ENCODE measurements around the gene ARHGAP18.

Gene ARHGAP18

GRCh38 chr6:129605095-129605494 is 104.9 kb downstream of the ARHGAP18 start:
- Histone ChIP-seq H3K4me1 (ENCODE audit: insufficient read depth, low read length, poor library complexity, severe bottlenecking) (no peaks in the 10 kb centered on the region), H3K27me3 (ENCODE audit: insufficient read depth, low read length, poor library complexity, severe bottlenecking) (no peaks in the 10 kb centered on the region), H3F3A (ENCODE audit: low read depth) (no peaks in the 10 kb centered on the region), H3K9ac (ENCODE audit: low read depth, low read length, poor library complexity, severe bottlenecking) (no peak overlapping the region), H2AFZ (ENCODE audit: low read length) (no peak overlapping the region), H4K20me1 (ENCODE audit: insufficient read depth, low read length, poor library complexity, severe bottlenecking) (no peaks in the 10 kb centered on the region), H3K4me3 (ENCODE audit: low read length, poor library complexity, severe bottlenecking) (no peak overlapping the region), H3K4me2 (ENCODE audit: low read depth, low read length, poor library complexity, severe bottlenecking) (no peak overlapping the region), H3K36me3 (ENCODE audit: insufficient read depth, low read length) (peaks cover 11% of the 10 kb centered on the region; the same call in 1 of the 2 replicates), H3K9me2 (replicated peaks; ENCODE audit: low read depth, low read length) (no peaks in the 10 kb centered on the region), H3K79me2 (ENCODE audit: insufficient read depth, low read length) (no peaks in the 10 kb centered on the region), H3K9me3 (ENCODE audit: insufficient read depth, low read depth, low read length) (no peaks in the 10 kb centered on the region)
- no peak for TF ChIP-seq CTCF (conservative IDR thresholded peaks at IDR 0.05; ENCODE audit: low read length)

- TF ChIP-seq EZH2phosphoT487 (IDR thresholded peaks at IDR 0.05; ENCODE audit: borderline replicate concordance) = no peak
- no peak for TF ChIP-seq CTCF (conservative IDR thresholded peaks at IDR 0.05; ENCODE audit: low read length)
- Histone ChIP-seq H3K27me3 (ENCODE audit: insufficient read depth, low read length, poor library complexity, severe bottlenecking) (no peaks in the 10 kb centered on the region), H2AFZ (ENCODE audit: low read length) (no peak overlapping the region), H3K9ac (ENCODE audit: low read depth, low read length, poor library complexity, severe bottlenecking) (no peak overlapping the region), H4K20me1 (ENCODE audit: insufficient read depth, low read length, poor library complexity, severe bottlenecking) (no peaks in the 10 kb centered on the region), H3K4me2 (ENCODE audit: low read depth, low read length, poor library complexity, severe bottlenecking) (no peak overlapping the region), H3K79me2 (ENCODE audit: insufficient read depth, low read length) (no peaks in the 10 kb centered on the region), H3K9me2 (replicated peaks; ENCODE audit: low read depth, low read length) (no peaks in the 10 kb centered on the region), H3K4me1 (ENCODE audit: insufficient read depth, low read length, poor library complexity, severe bottlenecking) (no peaks in the 10 kb centered on the region), H3K36me3 (ENCODE audit: insufficient read depth, low read length) (peaks cover 11% of the 10 kb centered on the region; the same call in 1 of the 2 replicates), H3F3A (ENCODE audit: low read depth) (no peaks in the 10 kb centered on the region), H3K9me3 (ENCODE audit: insufficient read depth, low read depth, low read length) (no peaks in the 10 kb centered on the region), H3K4me3 (ENCODE audit: low read length, poor library complexity, severe bottlenecking) (no peak overlapping the region)
Observed at GRCh38 chr6:129604321-129604720, 105.7 kb downstream of the ARHGAP18 start.

- H3K4me3 ChIP-seq (ENCODE audit: low read length, poor library complexity, severe bottlenecking) = no peak overlapping the region
Observed at GRCh38 chr6:129603741-129604140, 106.2 kb downstream of the ARHGAP18 start.

More at GRCh38 chr6:129603741-129604140, 106.2 kb downstream of the ARHGAP18 start:
- peaks cover 11% of the 10 kb centered on the region; the same call in 1 of the 2 replicates for H3K36me3 ChIP-seq (ENCODE audit: insufficient read depth, low read length)
- no peaks in the 10 kb centered on the region for H3F3A ChIP-seq (ENCODE audit: low read depth)
- no peak overlapping the region for H3K4me2 ChIP-seq (ENCODE audit: low read depth, low read length, poor library complexity, severe bottlenecking)
- H3K27me3 ChIP-seq (ENCODE audit: insufficient read depth, low read length, poor library complexity, severe bottlenecking) = no peaks in the 10 kb centered on the region
- H3K9me2 ChIP-seq (replicated peaks; ENCODE audit: low read depth, low read length) = no peaks in the 10 kb centered on the region
- TF ChIP-seq CTCF (conservative IDR thresholded peaks at IDR 0.05; ENCODE audit: low read length) (no peak), EZH2phosphoT487 (IDR thresholded peaks at IDR 0.05; ENCODE audit: borderline replicate concordance) (no peak)
- no peaks in the 10 kb centered on the region for H4K20me1 ChIP-seq (ENCODE audit: insufficient read depth, low read length, poor library complexity, severe bottlenecking)
- no peaks in the 10 kb centered on the region for H3K9me3 ChIP-seq (ENCODE audit: insufficient read depth, low read depth, low read length)
- no peak overlapping the region for H3K9ac ChIP-seq (ENCODE audit: low read depth, low read length, poor library complexity, severe bottlenecking)
- no peaks in the 10 kb centered on the region for H3K4me1 ChIP-seq (ENCODE audit: insufficient read depth, low read length, poor library complexity, severe bottlenecking)
- H2AFZ ChIP-seq (ENCODE audit: low read length) = no peak overlapping the region
- H3K79me2 ChIP-seq (ENCODE audit: insufficient read depth, low read length) = no peaks in the 10 kb centered on the region
